HG03520 (cell line): ENCODE measurements around the gene HGFAC.
"Not testable (repeated sequence)": the region's sequence is repeated elsewhere in the genome, so short reads cannot be mapped to it uniquely, and the experiment has no call there.

Source experiments
- ATAC-seq: cut with Tn5 transposase; IDR thresholded peaks from one replicate; pipeline ENCODE4 v1.9.1; 2021; ENCODE audit warnings: mild to moderate bottlenecking, moderate library complexity; ENCODE audit not compliant: unreplicated experiment

HGFAC gene

DNA sequence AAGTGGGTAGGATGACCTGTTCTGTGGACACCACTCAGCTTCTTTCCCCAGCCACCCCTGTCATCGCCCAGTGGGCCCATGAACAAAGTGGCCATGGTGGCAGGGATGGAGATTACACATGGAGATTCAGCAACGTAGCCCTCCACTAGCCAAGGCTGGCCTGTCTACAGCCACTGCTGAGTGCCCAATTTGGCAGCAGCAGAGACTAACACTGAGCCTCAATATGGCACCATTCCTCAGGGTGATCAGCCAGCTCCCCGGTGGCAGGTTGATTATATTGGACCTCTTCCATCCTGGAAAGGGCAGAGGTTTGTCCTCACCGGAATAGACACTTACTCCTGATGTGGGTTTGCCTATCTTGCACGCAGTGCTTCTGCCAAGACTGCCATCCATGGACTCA, 17.4 kb downstream of the HGFAC start:
- not testable (repeated sequence) for ATAC-seq

DNA sequence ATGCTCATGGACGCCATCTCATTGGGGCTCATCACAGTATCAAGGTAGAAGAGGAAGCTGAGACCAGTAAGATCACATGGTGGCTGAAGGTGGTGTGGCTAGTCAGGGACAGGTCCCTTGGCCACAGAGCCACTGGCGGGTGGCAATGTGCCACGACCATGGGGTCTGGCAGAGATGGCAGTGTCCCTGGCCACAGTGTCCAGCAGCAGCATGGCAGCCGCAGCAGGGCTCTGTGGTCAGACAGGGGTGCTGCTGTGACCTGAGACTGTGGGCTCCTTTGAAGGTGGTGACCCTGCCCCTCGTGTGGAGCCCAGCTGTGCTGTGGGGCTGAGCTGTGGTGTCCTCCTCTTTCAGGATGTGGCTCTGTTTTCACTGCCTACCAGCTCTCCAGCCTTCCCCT, 19.2 kb downstream of the HGFAC start:
- ATAC-seq = no peak

DNA sequence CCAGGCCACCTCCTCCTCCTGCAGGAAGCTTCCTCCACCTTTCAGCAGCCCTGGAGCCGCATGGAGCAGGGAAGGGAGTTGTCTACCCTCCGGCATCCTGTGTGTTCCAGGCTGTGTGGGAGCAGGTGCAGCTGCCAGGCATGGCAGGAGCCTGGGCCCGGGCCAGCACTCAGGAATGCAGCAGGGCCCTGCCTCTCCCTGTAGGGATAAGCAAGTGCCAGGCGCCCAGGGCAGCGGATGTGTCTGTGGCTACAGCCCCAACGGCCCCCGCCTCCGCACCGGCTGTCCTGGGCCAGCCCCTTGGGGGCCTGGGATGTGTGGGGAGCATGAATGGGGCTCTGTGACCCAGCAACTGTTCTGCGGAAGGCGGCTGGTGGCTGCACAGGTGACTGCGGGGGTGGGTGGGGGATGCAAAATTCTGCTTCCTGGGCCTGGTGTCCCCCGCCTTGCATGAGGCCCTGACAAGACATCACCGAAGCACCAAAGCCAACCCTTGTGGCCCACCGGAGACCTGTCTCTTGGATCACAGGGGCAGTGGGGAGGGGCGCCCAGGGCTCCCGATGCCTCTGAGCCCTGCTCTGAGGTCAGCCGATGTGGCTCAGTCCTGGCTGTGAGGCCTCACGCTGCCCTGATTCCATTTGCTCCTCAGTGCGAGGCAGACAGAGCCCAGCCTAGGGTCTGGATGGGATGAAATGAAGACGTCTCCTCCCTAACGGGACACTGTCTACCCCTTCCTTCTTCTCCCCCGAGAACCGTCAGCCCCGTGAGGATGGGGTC, 19.9 kb downstream of the HGFAC start:
- ATAC-seq = no peak

DNA sequence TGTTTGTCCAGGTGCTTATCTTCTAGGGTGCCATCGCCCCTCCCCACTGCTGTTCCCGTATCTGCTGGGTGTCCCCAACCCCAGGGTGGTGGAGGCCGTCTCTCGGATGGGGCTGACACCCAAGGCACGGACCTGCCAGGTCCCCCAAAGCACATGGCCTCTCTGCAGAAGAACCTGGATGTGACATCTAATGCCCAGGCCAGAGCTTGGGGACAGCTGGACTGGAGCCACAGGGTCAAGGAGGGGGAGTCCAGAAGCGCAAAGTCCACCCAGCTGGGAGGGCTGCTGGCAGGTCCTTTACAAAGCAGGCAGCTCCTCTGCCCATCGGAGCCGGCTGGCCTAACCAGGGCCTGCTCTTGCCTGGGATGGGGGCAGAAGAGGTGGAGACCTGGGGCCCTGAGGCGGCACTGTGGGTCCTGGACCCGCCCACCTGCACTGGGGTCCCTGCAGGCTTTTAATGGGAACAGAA, 20.6 kb downstream of the HGFAC start:
- no peak for ATAC-seq

DNA sequence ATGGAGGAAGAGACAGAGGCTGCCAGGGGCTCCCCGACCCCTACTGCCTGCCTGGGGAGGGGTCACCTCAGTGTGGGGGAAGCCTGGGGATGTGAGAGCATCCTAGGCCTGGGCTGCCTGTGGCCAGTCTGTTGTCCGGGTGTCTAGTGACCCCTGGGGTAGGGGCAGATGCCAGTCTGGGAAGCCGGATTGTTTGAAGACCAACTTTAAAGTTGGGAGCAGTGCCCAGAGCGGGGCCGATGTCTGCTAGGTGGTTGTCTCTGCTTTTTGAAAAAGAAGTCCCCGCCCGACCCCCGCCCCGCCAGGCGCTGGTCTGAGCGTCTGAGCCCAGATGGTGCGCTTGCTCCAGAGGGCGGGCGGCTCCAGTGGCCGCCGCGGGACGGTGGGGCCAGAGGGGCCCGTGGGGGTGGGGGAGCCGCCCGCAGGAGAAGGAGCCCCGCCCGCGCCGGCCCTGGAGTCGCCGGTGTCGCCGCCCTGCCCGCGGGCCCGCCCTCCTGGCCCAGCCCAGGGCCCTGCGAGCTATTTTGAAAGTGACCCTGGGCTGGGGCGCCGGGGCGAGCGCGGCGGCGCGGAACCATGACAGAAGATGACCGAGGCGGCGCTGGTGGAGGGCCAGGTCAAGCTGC, 21.1 kb downstream of the HGFAC start, which contains the start of gene DOK7:
Gene DOK7, plus strand, starts transcription at position 517 of the 626 bp plus-strand sequence. Its CDS starts 70 bp downstream, at position 587.
- no peak for ATAC-seq

DNA sequence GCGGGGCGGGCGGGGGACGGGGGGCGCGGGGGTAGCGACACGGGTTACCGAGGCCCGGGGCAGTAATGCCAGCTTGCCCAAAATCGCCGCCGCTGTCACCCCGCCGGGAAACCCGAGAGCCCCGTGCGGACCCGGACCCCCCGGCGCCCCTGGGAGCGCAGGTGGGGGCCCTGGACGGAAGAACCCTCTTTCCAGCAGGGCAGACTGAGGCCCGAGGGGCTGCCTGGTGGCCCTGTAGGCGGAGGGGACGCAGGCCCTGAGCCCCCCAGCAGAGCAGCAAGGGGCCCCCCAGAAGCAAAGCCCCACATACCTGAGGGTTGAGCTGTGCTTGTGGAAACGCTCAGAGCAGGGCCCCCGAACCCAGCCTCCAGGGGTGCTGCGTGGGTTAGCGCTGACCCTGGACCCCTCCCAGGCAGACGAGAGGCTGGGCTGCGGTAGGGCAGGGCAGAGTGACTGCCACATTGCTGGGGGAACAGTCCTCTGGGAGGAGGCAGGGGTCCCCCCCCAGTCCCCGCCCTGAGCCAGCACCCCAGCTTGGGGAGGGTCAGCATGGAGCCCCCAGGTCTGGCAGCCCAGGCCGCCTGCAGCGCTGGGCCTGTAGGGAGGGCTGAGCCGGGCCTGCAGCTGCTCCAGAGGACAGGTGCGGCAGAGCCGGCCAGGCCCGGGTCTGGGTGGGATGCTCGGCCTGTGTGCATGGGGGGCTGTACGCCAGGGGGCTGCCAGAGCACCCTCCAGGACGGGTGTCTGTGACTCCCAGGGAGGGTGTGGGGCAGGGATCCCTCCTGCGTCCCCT, 22.0 kb downstream of the HGFAC start:
- no peak for ATAC-seq

DNA sequence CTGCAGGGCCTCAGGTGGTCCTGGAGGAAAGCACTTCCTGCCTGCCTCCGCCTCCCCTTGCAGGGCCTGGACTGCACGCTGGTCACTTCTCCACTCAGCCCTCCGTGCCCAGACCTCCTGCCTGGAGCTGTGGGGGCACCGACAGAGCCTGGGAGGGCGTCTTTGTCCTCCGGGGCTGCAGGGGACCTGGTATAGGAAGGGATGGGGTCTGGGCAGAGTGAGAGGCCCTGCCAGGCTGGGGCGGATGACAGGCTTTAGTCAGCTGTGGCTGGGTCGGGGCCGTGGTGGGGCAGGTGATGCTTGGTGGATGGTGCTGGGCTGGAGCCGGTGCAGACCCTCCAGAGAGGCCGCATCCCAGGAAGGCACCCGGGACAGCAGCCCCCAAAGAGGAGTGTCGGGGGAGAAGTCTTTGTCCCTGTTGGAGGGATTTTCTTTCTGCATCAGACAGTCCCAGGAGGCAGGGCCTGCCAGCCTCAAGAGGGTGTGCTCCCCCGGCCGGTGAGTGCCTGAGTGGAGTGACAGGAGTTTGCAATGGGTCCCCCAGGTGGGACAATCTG, 22.7 kb downstream of the HGFAC start:
- no peak for ATAC-seq

DNA sequence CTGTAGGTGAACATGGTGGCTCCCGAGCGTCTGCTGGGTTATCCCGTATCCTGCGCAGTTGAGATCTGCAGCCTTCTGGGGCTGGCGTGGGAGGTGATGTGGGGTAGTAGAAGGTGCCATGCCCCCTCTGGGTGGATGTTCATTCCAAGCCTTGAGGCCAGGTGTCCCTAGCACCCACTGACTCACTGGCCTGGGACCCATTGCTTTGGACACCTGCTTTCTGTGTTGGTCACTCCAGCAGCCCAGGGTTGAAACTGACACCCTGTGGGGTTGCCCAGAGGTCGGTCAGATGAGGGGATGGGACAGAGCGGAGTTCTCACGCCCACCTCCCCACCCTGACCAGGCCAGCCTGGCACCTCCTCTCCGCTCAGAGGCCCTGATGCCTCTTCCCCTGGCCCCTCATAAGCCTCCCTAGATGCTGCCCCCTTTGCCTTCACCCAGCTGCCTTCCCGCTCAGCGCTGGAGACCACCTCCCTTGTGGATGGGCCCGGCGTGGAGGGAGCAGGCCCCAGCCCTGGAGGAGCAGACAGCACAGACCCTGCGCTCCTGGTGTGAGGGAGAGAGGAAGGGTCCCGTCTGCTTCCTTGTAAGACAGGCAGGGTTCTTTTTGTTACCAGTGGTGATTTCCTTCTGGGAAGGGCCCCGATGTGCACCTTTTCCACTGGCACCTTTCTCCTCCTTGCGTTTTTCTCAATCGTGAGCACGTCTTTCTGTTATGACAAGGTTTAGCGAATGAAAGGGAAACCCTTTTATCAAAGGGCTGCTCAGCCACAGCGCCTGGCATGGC, 23.3 kb downstream of the HGFAC start:
- no peak for ATAC-seq

DNA sequence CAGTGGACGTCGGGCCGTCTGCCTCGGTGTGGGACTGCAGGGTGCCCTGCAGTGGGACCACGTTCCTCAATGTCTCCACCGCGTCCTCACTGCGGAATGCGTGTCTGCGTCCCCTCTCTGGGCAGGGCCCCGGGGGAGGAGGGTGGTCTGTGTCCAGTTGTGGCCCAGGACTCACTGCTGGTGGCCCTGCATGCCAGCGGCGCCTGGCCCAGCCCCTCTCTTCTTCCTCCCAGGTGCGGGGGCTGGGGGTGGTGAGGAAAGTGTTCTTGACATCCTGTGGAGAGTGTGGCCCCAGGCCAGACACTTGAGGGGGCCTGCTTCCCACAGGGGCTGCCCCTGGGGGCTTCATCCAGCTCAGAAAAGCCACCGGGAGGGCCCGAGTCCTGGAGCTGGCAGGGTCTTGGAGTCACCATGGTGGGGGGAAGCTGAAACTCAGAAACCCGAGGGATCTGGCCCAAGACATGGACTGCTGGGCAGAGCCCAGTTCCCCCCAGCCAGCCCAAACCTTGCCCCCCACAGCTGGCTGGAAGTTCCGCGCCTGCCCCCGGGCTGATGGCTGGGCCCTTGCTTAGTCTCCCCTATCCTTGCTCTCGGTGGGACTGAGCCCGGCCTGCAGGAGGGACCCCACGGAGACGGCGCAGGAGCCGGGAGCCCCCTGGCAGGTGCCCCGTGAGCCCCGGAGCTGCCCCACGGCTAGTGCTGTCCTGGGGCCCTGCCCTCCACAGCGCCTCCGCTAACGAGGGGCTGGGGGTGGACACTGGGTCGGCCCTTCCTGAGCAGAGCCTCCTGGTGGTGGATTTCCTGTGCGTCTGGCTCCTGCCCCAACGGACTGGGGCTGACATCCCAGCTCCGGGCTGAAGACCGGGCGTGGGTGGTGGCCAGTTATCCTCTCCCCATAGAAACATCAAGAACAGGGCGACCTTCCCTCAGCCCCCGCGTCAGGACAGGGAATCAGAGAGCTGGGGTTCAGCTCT, 24.2 kb downstream of the HGFAC start:
- no peak for ATAC-seq

DNA sequence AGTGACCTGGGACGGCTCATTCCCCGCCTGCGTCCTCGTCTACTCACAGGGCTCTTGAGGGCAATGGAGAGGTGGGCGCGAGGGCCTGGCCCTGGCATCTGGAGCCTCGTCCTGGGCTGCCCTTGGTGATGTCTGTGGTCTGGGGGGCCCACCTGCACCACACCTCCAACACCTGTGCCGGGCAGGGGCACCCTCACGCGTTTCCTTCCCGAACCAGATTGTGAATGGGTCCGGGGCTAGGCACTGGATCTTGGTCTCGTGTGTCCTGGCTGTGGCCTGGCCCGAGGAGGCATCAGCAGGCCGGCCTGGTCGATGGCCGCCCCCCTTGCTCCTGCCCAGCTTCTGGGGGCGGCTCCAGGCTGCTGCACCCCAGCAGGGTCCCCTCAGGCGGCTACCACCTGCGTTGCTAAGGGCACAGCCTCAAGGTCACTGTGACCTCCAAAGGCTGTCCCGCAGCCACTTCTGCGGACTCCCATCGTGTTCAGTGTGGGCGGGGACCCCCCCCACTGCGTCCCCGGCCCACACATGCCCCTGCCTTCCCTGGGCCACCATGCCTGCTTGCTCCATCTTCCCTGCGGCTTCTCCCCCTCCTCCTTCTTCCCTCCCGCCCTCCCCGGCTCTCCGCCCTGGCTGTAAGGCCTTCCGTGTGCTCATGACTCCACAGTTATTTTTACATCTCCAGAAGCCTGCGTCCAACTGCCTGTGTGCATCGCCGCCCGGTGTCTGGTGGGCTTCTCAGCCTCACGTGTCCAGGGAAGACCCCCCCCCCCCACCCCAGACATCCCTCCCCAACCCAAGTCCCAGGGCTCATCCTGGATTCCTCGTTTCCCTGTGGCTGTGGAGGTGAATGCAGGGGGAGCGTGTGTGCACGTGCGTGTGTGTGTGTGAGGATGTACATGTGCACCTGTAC, 25.2 kb downstream of the HGFAC start:
- no peak for ATAC-seq

DNA sequence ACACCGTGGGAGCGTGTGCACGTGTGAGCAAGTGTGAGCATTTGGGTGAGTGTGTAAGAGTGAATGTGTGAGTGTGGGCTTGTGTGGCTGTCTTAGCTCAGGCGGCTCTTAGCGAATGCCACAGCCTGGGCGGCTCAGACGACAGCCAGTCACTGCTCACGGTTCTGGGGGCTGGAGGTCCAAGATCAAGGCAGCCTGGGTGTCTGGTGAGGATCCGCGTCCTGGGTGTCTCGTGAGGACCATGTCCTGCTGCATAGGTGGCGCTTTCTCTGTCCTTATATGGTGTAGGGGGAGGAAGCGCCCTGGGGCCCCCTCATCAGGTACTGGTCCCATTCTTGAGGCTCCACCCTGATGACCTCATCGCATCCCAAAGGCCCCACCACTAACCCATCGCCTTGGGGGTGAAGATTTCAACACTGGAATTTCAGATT, 25.8 kb downstream of the HGFAC start:
- no peak for ATAC-seq

DNA sequence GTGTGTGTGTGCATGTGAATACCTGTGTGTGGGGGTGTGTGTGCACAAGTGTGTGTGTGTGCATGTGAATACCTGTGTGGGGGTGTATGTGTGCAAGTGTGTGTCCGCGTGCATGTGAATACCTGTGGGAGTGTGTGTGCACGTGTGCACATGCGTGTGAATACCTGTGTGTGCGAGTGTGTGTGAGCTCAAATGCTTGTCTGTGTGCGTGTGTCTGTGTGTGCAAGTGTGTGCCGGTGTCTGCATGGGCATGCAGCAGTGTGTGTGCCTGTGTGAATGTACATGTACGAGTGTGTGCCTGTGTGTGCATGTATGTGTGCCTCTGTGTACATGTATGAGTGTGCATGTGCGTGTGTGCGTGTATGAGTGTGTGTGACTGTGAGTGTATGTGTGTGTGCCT, 26.4 kb downstream of the HGFAC start:
- no peak for ATAC-seq

DNA sequence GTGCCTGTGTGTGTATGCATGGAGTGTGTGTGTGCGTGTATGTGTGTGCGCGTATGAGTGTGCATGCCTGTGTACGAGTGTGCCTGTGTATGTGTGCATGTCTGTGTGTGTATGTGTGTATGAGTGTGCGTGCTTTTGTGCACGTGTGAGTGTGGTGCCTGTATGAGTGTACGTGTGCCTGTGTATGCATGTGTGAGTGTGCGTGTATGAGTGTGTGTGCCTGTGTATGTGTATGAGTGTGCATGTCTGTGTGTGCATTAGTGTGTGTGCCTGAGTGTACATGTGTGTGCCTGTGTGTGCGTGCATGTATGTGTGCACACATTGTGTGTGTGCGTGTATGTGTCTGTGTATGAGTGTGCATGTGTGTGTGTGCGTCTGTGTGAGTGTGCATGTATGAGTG, 27.0 kb downstream of the HGFAC start:
- no peak for ATAC-seq

DNA sequence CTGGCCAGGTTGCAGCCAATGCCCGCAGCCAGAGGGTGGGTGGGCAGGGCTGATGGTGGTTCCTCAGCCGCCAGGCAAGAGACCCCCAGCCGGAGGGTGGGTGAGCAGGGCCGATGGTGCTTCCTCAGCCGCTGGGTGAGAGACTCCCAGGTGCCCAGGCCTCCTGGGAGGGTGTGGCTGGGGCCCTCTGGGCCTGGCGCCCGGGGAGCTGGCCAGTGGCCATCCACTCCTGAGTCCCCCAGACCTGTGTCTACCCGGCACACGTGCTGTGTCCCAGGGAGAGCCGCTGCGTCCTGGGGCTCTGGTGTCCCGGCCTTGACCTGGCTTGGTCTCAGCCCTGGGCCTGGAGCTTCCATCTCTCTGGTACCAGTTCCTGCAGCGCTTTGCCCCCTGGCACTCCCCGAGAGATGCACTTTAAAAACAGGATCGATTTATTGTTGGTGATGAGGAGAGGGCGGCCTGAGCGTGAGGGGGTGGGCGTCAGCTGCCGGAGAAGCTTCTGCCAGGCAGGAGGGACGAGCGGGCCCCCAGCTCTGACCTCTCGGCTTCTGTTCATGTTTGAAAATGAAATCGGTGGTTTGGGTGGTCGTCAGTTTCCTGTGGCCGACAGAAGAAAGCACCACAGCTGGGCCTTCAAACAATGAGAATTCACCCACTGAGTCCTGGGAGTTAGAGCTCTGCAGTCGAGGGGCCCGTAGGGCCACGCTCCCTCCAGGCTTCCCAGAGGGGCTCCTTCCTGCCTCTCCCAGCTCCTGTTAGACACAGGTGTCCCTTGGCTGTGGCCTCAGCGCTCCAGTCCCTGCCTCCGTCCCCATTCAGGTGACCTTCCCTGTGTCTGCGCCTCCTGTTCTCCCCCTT, 27.8 kb downstream of the HGFAC start:
- no peak for ATAC-seq

DNA sequence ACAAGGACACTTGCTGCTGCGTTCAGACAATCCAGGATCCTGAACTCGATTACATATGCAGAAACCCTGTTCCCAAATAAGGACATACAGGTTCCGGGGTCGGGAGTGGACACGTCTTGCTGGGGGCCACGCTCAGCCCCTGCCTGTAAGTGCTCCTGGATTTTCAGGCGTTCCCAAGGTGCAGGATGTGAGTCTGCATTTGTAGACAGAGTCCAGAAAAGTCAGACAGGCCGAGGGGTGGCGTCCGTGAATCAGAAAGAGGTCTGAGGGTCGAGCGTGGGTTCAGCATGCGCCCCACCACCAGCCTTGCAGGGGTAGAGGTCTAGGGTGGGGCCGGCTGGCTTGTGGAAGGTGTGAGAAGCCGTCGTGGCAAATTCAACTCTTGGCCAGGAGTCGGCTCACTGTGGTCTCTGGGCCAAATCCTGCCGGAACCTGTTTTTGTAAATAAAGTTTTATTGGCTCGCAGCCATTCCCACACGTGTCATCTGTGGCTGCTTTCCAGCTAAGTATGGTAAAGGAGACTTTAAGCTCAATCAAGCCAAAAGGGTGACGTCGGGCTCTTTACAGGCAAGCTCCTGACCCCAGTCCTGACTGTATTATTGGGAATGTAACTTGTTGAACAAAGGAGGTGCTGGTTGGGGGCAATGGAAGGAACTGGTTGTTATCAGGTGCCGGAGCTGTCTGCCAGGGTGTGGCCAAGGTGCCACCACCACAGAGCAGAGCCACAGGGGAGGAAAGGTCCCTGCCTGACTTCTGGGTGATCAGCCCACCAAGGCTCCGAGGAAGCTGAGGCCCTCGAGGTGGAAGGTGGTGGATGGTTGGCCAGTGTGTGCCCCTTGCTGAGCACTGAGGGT, 28.7 kb downstream of the HGFAC start:
- no peak for ATAC-seq

DNA sequence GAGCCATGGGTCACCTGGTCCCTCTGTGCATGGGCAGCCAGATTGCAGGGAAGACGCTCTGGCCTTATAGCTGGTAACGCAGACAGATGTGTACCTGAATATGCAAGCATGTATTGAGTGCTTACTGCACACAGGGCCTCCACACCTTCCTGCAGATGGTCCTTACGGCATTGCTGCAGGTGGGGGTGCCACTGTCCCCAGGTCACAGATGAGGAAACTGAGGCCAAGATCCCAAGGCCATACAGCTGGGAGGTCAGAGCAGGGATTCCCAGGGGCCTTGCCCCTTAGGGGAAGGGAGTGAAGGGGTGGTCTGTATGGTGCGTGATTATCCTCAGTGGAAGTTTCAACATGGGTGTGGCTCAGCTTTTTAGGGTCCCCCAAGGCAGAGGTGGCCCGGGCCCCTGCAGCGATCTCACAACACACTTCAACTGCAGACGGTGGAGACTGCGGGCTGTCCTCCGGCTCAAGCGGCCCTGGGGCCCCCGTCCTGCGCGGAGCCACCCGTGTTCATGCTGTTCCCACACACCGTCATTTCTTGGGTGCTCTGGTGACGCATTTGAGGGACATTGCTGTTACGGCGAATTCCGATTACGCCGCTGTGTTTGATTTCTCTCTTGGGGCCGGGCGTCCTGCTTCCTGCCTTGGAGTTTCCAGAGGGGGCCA, 29.5 kb downstream of the HGFAC start:
- no peak for ATAC-seq
